GM18870 (cell line): ENCODE data around the gene SH3BGRL2.
"Not testable (repeated sequence)": the region's sequence is repeated elsewhere in the genome, so short reads cannot be mapped to it uniquely, and the experiment has no call there.

Experiments used
- ATAC-seq: cut with Tn5 transposase; IDR thresholded peaks from one replicate; pipeline ENCODE4 v1.9.1; 2021; ENCODE audit warnings: moderate library complexity; ENCODE audit not compliant: unreplicated experiment

Gene SH3BGRL2

DNA sequence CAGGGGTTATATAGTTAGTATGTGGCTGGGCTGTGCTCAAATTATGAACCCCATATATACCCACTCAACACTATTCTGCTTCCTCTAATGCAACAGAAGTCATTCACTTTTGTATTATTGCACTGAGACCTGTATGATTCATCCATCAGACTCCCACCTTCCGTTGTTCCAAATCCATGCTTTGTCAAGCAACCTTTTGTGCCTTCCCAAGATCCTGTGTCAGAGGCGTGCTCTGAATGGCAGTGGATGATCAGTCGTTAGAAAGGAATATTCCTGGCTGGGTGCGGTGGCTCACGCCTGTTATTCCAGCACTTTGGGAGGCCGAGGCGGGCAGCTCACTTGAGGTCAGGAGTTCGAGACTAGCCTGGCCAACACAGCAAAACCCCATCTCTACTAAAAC, 103.2 kb downstream of the SH3BGRL2 start:
- no peak for ATAC-seq

DNA sequence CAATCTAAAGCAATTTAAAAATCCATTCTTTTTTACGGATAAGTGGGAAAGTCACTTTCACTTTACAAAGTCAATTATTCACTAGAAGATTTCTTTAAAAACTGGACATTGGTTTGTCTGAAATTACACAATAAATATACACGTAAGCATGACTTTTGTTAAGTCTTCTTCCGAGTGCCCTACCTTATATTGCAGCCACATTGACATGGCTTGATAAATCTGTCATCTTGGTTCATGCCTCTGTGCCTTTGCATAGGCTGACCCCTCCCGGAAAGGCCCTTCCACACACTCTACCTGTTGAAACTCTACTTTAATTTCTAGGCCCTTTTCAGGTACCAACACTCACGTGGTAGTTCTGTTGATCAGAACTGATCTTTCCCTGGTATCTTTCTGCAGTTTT, 104.1 kb downstream of the SH3BGRL2 start:
- ATAC-seq = no peak

DNA sequence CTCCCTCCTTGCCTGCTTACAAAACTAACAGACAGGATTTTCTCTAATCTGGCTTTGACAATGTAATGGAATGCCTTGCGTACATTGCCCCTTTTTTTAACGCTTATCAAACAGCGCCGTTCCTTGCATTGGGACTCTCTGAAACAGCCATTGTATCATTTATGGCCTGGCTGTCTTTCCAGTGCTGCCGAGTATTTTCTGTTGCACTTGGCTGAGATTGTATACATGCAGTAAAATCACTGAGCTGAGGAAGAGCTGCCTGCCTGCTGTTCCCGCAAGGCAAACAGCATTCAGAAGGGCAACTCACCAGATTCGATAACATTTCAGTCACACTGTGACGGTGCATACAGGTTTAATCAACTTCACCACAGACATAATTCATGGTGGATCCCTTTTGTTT, 106.0 kb downstream of the SH3BGRL2 start:
- ATAC-seq = no peak

DNA sequence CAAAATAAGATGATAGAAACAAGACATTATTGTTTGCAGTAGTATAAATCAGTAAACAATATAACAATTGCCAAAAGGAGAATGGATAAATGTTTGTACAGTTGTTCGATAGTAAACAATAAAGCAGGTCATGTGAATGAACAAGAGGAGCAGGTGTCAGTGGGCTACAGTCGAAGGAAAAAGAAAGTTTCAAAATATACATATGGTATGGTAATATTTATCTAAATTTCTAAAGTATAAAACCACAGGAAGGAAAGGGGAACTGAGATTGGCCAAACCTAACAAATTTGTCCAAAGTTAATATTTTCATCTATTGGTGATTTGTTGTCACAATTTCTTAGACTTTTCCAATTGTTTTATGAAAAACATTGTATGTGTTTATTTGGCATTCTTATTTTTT, 110.9 kb downstream of the SH3BGRL2 start:
- no peak for ATAC-seq

DNA sequence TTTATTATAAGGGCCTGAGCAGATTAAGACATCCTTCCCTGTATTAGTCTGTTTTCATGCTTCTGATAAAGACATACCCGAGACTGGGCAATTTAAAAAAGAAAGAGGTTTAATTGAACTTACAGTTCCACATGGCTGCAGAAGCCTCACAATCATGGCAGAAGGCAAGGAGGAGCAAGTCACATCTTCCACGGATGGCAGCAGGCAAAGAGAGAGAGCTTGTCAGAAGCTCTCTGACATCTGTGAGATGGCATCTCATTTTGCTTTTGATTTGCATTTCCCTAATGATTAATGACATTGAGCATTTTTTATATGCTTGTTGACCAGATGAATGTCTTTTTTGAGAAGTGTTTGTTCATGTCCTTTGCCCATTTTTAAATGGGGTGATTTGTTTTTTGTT, 114.2 kb downstream of the SH3BGRL2 start:
- ATAC-seq = not testable (repeated sequence)

DNA sequence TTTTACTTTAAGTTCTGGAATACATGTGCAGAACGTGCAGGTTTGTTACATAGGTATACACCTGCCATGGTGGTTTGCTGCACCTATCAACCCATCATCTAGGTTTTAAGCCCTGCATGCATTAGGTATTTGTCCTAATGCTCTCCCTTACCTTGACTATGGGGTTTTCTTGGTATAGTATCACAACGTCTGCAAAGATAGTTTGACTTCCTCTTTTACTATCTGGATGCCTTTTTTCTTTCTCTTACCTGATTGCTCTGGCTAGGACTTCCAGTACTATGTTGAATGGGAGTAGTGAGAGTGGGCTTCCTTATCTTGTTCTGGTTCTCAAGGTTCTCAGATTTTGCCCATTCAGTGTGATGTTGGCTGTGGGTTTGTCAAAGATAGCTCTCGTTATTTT, 115.2 kb downstream of the SH3BGRL2 start:
- ATAC-seq = not testable (repeated sequence)

DNA sequence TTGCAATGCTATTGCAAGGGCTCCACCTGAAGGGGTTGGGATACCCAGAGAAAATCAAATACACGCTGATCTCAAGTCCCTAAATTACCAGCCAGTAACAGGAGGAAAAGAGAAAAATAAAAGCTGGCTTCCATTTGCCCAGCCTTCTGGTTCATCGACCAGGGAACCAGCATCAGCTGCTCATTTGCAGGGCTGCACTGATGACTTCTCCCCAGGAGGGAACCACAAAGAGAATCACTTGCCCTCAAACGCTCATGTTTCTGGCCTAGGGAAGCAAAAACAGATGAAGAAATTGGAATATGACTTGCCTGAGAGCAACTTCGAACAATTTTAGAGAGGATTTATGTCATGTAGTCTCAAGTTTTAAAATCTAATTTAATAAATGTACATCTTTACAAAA, 119.7 kb downstream of the SH3BGRL2 start:
- ATAC-seq = no peak
